GM19452 (cell line): ENCODE measurements around the gene TMED1.
"Not testable (repeated sequence)": the region's sequence is repeated elsewhere in the genome, so short reads cannot be mapped to it uniquely, and the experiment has no call there.

Experiments used
- ATAC-seq: cut with Tn5 transposase; IDR thresholded peaks from one replicate; pipeline ENCODE4 v1.9.1; 2021; ENCODE audit not compliant: unreplicated experiment

Gene TMED1

GRCh38 chr19:10862561-10863106 lies 26.6 kb upstream of the TMED1 start:
- no peak for ATAC-seq

DNA sequence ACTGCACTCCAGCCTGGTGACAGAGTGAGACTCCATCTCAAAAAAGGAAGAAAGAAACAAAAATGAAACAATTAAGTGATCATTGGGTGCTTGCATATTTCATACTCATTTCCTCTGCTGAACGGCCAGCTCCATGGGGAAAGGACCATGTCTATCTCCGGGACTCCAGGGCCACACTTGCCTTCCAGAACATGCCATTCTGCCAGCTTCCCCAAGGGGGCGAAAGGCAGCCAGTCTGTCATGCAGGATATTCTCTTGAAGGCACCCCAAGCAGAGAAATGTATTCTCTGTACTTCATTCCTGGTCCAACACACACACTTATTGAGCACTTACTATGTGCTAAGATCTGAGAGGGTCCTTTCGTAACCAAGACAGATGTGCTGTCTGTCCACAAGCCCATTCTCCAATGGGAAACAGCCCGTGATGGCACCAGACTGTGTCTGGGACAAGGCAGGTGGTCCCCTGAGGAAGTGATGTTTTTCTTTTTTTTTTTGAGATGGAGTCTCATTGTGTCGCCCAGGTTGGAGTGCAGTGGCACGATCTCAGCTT lies 25.2 kb upstream of the TMED1 start:
- no peak for ATAC-seq

- no peak for ATAC-seq
These were observed 22.3 kb upstream of the TMED1 start for GRCh38 chr19:10858204-10858828.

DNA sequence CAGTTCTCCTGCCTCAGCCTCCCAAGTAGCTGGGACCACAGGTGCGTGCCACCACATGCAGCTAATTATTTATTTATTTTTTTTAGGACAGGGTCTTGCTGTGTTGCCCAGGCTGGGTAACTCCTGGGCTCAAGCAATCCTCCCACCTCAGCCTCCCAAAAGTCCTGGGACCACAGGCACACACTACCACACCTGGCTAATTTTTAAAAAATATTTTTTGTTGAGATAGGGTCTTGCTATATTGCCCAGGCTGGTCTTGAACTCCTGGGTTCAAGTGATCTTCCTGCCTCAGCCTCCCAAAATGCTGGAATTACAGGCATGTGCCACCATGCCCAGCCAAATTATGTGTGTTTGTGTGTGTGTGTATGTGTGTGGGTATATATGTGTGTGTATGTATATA lies 20.9 kb upstream of the TMED1 start:
- ATAC-seq: not testable (repeated sequence)

DNA sequence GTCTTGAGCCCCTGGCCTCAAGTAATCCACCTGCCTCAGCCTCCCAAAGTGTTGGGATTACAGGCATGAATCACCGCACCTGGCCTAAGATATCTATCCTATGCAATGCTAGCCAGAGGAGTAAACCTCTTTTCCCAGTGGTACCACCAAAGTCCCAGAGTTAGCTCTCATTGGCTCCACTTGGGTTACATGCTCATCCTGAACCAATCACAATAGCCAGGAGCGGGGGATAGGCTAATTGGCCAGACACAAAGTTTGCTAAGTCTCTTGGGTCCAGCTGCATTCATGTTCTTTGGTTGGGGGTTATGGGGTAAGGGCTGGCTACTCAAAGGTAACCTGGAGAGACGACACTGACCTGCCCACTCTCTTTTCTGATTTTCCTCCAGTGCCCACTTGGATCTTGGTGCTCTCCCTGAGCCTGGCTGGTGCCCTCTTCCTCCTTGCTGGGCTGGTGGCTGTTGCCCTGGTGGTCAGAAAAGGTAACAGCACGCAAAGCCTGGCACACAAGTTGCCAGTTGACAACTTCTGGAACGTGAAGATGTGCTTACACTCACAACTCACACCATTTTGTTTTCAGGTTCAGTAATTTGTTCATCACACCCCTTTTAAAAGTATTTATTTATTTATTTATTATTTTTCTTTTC lies 20.0 kb upstream of the TMED1 start:
- ATAC-seq: no peak

GRCh38 chr19:10854350-10855089 lies 18.5 kb upstream of the TMED1 start:
- ATAC-seq: no peak

DNA sequence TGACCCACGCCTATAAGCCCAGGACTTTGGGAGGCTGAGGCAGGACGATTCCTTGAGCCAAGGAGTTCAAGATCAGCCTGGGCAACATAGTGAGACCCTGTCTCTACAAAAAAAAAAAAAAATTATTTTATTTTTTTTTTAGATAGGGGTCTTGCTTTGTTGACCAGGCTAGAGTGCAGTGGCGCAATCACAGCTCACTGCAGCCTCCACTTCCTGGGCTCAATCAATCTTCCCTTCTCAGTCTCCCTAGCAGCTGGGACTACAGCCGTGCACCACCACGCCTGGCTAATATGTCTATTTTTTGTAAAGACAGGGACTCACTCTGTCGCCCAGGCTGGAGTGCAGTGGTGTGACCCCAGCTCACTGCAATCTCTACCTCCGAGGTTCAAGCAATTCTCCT lies 16.9 kb upstream of the TMED1 start:
- ATAC-seq: no peak

DNA sequence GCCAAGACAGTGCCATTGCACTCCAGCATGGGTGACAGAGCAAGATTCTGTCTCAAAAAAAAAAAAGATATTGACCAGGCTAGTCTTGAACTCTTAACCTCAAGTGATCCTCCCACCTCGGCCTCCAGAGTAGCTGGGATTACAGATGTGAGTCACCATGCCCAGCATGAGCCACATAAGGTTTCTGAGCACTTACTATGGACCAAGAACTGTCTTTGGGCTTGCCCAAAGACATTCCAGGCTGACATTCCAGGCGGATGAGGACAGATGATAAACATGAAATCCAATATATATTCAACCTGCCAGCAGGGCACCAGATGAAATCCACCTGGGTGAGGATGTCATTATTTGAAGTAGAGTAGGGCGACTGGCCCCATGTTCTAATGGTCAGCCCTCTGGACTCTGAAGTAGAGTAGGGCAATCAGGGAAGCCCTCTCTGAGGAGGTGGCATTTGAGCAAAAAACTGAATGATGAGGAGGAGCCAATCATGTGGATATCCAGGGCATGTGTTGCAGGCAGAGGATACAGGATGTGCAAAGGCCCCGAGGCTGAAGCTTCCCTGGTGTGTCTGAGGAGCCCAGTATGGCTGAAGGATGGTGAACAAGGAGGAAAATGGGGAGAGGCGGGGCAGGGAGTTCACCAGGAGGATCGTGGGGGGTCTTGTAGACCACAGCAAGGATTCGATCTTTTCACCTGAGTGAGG lies 16.2 kb upstream of the TMED1 start:
- ATAC-seq: no peak

- no peak for ATAC-seq
These were observed 14.6 kb upstream of the TMED1 start for GRCh38 chr19:10850631-10851030.

DNA sequence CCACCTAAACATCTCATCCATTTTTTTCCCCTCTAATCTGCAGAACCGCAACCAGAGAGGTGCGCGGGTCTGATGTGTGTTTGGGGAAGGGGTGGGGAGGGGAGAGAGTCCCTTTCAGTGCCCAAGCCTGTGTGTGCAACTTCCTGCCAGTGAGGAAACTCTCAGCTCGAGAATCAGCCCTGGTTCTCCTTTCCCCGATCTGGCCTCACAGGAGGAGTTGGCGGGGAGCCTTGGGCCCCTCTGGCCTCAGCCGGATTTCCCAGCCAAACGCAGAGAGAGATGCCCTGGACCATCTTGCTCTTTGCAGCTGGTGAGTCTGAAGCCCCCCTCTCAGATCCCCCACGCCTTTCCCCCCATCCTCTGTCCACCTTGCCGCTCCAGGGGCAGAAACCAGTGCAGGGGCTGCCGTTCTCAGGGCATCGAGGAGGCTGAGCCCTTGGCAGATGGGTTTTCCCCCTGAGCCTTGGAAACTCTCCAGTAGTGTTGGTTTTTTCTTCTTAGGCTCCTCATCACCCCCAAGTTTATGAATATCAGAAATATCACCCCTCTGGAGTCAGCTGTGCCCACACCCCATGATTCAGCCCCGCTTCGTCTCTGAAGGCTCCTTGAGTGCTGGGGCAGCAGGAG lies 12.3 kb upstream of the TMED1 start, which contains the start of gene C19orf38:
Gene C19orf38, plus strand, starts transcription at position 186 of the 627 bp plus-strand sequence. Its CDS starts 94 bp downstream, at position 280.
- no peak for ATAC-seq

DNA sequence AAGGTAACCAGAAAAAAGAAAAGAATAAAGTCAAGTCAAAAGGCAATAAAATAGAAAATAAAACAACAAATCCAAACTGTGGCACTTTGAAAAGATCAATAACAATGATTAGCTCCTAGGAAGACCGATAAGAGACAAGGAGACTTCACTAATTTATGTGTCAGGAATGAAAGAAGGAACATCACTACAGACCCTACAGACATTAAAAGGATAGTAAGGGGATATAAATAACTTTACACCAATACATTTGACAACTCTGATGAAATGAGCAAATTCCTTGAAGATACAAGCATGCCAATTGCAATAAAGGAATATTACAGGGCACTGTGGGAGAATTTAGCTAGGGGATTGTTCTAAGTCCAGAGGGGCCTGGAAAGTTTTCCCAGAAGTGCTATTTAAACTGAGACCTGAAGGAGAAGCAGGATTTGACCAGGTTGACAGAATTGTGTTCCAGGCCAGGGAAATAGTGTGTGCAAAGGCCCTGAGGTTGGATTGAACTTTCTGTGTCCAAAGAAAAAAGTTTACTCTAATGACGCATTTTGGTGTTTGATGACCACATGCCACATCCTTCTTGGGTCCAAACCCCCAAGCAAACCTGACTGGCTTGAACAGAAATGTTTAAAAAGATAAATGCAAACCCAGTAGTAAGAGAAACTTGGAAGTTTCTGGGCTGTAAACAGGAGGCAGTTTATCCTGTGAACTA lies 10.6 kb upstream of the TMED1 start:
- no peak for ATAC-seq

DNA sequence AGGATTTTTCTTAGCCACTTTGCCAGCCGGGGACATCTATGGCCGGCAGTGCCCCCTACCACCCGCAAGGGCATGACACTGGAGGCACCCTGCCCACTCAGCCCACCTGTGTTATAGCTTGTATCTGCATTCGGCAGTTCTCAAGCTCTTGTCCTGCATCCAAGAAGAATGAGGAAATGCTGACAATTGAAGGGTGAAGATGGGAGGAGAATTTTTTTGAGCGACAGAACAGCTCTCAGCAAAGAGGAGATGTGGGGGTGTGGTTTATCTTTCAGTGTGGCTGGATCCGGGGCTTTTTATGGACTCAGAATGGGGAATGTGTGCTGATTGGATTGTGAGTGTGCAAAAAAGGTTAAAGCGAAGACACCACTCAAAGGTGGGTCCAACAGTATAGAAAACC lies 6.8 kb upstream of the TMED1 start:
- no peak for ATAC-seq

DNA sequence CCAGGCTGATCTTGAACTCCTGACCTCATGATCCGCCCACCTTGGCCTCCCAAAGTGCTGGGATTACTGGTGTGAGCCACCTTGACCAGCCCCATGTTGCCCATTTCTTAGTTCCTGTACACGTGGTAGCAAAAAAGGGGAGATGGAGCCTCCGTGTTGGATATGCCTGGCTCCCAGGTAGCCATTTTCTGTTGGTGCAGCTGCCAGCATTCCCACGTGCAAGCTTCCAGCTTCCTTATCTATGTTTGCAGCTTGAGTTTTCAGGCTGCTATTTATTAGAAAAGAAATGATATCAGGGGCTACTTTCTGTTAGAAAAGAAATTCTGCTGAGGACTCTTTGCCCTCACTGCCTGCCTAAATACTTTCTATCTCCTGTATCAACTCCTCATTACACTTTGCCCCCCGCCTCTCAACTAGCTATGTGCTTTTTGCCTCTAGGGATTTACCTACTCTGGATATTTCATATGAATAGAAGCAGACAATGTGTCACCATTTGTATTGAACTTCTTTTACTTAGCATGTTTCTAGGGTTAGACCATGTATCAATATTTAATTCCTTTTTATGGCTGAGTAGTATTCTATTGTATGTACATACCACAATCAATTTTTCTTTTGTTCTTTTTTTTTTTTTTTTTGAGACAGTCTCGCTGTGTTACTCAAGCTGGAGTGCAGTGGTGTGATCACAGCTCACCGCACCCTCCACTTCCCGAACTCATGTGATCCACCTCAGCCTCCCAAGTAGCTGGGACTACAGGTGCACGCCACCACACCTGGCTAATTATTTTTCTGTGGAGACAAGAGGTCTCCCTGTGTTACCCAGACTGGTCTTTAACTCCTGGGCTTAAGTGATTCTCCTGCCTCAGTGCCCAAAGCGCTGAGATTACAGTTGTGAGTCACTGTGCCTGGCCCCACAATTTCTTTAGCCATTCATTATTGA lies 3.4 kb upstream of the TMED1 start:
- no peak for ATAC-seq

GRCh38 chr19:10838377-10838776 lies 2.4 kb upstream of the TMED1 start:
- no peak for ATAC-seq

- ATAC-seq: not testable (repeated sequence)
These were observed 1.6 kb upstream of the TMED1 start for GRCh38 chr19:10837649-10838048.

- ATAC-seq: peak; percentile 29
These were observed 693 bp upstream of the TMED1 start for GRCh38 chr19:10836479-10837330.

DNA sequence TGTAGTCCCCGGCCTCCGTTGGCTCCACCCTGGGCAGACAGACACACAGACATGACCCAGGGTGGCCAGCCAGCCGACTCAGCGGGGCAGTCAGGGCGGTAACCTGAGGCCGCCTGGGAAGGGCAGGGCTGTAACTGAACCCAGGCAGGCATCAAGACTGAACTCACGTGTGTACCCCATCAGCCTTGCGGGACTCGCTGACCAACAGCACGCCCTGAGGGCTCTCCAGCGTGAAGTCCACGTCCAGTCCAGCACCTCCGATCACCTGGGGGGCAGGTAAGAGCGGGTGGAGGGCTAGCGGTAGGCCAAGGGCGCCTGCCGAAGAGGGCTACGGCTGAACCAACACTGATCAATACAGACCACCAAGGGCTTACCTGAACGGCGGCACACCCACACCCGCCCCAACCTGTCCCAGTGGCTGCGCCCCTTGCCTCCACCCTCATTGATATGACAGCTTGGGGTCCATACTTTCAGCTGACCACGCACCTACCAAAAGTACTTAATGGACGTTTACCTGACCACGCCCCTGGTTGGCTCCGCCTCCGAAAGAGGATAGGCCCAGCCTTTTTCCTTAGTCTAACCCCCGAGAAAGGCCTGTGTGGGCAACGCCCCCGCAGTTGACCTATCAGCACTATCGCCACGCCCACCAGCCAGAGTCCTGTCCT lies 791 bp downstream of the TMED1 start:
- no peak for ATAC-seq
